ENCODE measurements around the gene CBR1. TPM values are rescaled to one million over a fixed set of nuclear protein-coding genes. Genes with fewer than 3 reads are reported as not detected.
A peak's percentile ranks its signal among the peaks of the same experiment; 100 is the strongest.

Gene CBR1
- total and polyA plus RNA-seq, 2 experiments from 2014 or later = 45.1 to 60.8 TPM

DNA sequence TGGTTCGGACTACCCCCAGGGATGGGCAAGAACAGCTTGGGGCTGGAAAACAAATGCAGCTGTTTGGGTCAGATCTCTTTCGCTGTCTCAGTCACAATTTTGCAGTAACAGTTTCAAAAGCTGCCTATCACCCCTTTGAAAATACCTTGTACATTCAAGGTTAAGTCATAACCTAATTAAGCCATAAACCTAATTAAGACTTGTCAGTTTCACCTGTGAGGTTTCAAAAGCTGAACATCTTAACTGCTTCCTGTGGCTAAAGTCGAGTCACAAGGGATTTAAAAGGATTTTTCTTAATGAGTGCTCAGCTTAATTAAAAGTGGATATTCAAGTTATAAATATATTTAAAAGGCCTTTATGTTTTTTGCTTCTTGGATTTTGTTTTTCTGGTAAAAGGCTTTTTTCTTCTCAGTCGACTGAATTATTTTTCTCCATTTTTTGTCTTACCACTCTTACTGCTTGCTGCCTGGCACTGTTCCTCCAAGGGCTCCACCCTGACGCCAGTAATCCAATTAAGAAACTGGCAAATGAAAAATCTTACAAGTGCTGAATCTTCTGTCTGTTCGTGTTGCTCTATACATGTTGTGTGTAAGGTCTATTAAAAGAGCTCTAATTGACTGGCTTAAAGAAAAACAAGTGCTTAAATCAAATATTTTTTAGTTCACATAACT lies 31.3 kb downstream of the CBR1 start:
- Histone ChIP-seq H3K36me3 (no peaks in the 10 kb centered on the region), H3K9me3 (ENCODE audit: low read depth) (no peaks in the 10 kb centered on the region), H3K4me3 (no peak overlapping the region), H3K27ac (no peak overlapping the region), H3K4me1 (ENCODE audit: low read depth) (no peaks in the 10 kb centered on the region), H3K27me3 (peaks cover 26% of the 10 kb centered on the region)
- no peak for DNase-seq (ENCODE audit: low read depth in 1 of 2, low spot score in 1 of 2)
- TF ChIP-seq, protein P1, sequence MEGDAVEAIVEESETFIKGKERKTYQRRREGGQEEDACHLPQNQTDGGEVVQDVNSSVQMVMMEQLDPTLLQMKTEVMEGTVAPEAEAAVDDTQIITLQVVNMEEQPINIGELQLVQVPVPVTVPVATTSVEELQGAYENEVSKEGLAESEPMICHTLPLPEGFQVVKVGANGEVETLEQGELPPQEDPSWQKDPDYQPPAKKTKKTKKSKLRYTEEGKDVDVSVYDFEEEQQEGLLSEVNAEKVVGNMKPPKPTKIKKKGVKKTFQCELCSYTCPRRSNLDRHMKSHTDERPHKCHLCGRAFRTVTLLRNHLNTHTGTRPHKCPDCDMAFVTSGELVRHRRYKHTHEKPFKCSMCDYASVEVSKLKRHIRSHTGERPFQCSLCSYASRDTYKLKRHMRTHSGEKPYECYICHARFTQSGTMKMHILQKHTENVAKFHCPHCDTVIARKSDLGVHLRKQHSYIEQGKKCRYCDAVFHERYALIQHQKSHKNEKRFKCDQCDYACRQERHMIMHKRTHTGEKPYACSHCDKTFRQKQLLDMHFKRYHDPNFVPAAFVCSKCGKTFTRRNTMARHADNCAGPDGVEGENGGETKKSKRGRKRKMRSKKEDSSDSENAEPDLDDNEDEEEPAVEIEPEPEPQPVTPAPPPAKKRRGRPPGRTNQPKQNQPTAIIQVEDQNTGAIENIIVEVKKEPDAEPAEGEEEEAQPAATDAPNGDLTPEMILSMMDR (IDR thresholded peaks at IDR 0.05; ENCODE audit: low read depth, low read length) = no peak

DNA sequence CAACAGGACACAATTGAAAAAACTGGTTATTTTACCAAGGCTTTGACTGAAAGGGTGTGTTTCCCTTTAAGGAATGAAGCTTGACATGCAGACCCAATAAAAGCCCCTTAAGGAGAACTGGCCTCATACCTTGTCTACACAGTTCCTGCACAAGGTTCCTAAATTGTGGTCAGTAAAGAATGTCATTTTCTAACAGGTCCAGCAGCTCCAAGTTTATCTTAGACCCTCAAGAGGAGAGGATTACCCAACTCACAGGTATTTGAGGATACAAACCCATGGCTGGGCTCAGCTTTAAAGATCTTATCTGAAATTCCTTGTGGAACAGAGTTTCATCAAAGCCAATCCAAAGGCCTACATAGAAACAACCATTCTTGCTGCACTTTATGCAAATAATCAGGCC lies 33.6 kb downstream of the CBR1 start:
- H3K4me1 ChIP-seq (ENCODE audit: low read depth) = no peaks in the 10 kb centered on the region
- no peak overlapping the region for H3K27ac ChIP-seq
- no peaks in the 10 kb centered on the region for H3K9me3 ChIP-seq (ENCODE audit: low read depth)
- no peak for DNase-seq (ENCODE audit: low read depth in 1 of 2, low spot score in 1 of 2)
- H3K4me3 ChIP-seq = no peak overlapping the region
- H3K27me3 ChIP-seq = peaks cover 28% of the 10 kb centered on the region
- no peaks in the 10 kb centered on the region for H3K36me3 ChIP-seq
- TF ChIP-seq, protein P1 (IDR thresholded peaks at IDR 0.05; ENCODE audit: low read depth, low read length) = no peak

DNA sequence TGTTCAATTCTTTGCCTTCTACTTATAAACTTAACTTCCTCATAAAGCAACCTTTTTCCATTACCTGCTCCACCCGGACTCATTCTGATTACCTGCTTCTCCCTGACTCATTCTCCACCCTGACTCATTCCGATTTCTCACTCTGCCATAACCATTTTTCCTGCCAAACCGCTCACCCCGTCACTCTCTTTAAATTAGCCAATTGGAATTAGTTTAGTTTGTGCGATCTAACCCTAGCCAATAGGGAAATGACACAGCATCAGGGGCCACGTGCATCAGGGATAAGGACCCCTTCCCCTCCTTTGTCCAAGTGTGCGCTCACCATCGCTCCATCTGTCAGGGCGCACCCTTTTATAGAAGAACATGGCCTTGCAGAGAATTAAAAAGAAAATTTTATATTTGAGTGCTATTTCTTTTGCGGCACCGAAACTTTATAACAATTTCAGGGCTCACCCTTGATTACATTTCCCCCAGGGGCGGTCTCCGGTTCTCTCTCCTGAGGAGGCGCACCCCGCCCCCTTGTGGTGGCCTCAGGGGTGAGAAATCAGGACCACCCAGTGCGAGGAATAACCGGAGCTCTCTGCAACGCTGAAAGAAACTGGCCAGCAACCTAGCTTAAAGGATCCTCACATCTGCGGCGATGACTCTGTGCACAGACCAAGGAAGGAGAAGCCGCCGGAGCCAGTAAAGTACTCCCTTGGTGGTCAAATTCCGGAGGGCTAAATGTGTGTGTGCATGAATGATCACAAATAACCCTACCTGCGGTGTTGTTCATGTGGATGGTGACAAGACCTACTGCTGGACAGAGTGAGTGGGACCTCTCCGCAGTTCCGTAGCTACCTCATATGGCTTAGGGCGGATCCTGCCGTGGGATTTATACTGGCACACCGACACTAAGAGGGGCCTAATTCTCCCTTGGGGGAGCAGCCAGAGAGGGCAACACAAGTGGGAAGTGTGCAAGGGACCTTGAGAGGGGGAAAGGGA lies 34.8 kb downstream of the CBR1 start:
- H3K4me1 ChIP-seq (ENCODE audit: low read depth) = no peaks in the 10 kb centered on the region
- H3K4me3 ChIP-seq = peak overlapping the region; percentile 11
- H3K27ac ChIP-seq = no peak overlapping the region
- DNase-seq (ENCODE audit: low read depth in 1 of 2, low spot score in 1 of 2) = peak; percentile 64 to 83
- TF ChIP-seq, protein P1 (IDR thresholded peaks at IDR 0.05; ENCODE audit: low read depth, low read length) = peak; percentile 64
- H3K9me3 ChIP-seq (ENCODE audit: low read depth) = no peaks in the 10 kb centered on the region
- H3K36me3 ChIP-seq = no peaks in the 10 kb centered on the region
- H3K27me3 ChIP-seq = peaks cover 28% of the 10 kb centered on the region

DNA sequence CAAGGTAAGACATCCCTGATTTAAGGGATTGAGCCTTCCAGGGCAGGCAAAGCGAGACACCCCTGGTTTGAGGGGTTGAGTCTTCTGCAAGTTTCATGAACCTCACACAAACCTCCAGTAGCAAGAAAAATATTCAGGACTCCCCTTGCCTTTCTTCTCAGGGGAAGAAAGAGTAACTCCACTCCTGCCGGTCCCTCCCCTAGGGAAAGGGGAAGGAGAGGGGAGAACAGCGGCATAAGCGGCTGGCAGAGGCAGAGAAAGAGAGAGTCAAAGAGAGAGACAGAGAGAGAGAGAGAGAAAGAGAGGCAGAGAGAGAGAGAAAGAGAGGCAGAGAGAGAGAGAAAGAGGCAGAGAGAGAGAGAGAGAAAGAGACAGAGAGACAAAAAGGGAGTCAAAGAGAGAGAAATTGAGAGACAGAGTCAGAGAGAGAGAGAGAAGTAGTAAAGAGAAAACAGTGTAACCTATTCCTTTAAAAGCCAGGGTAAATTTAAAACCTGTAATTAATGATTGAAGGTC lies 35.6 kb downstream of the CBR1 start:
- Histone ChIP-seq H3K4me1 (ENCODE audit: low read depth) (no peaks in the 10 kb centered on the region), H3K27ac (no peak overlapping the region), H3K36me3 (no peaks in the 10 kb centered on the region), H3K4me3 (no peak overlapping the region), H3K27me3 (peaks cover 21% of the 10 kb centered on the region), H3K9me3 (ENCODE audit: low read depth) (no peaks in the 10 kb centered on the region)
- TF ChIP-seq, protein P1 (IDR thresholded peaks at IDR 0.05; ENCODE audit: low read depth, low read length) = no peak
- DNase-seq (ENCODE audit: low read depth in 1 of 2, low spot score in 1 of 2) = no peak

- Histone ChIP-seq H3K27ac (no peak overlapping the region), H3K9me3 (ENCODE audit: low read depth) (no peaks in the 10 kb centered on the region), H3K27me3 (peaks cover 14% of the 10 kb centered on the region), H3K4me3 (no peak overlapping the region), H3K4me1 (ENCODE audit: low read depth) (no peaks in the 10 kb centered on the region), H3K36me3 (no peaks in the 10 kb centered on the region)
- no peak for DNase-seq (ENCODE audit: low read depth in 1 of 2, low spot score in 1 of 2)
- TF ChIP-seq, protein P1 (IDR thresholded peaks at IDR 0.05; ENCODE audit: low read depth, low read length) = no peak
Observed at GRCh38 chr21:36109868-36110267, 40.0 kb downstream of the CBR1 start.
